Caco-2 (cell line): ENCODE data around the gene CXXC4. TPM values are rescaled to one million over a fixed set of nuclear protein-coding genes. Genes with fewer than 3 reads are reported as not detected.

ENCODE experiments used
- BruUV-seq: library from RNA; stranded (reverse); fragments of 400-500 nt; replicated peaks from 2 replicates; lab custom pipeline; 2021; lab: Mats Ljungman, UMichigan
- CTCF ChIA-PET: fragments of 300-600 bp; sonication (Branson Sonifier 250); formaldehyde crosslinking; loops from one replicate; lab custom pipeline; 2022; ENCODE audit warnings: antibody characterized with exemption; lab: Charles Lee
- POLR2A ChIA-PET: fragments of 300-600 bp; sonication (Branson Sonifier 250); formaldehyde crosslinking; loops from one replicate; lab custom pipeline; 2022; ENCODE audit warnings: antibody characterized with exemption; lab: Charles Lee
- DNase-seq, 2 experiments: peaks; one replicate each; pipeline versions ENCODE4 v3.0.0 to v3.0.0-alpha.2; 2020 to 2022
- H3K27me3 ChIP-seq: replicated peaks from 2 replicates; pipeline ENCODE4 v1.6.0; 2011; ENCODE audit warnings: low read length; ENCODE audit not compliant: control insufficient read depth, insufficient read depth
- H3K36me3 ChIP-seq: 2 replicates; pipeline ENCODE4 v1.5.1; 2011; ENCODE audit warnings: low read length; ENCODE audit not compliant: control insufficient read depth, insufficient read depth
- H3K4me1 ChIP-seq: fragments of 250-450 bp; sonication (Bioruptor Pico); 2 replicates; pipeline ENCODE4 v1.5.1; 2020; ENCODE audit warnings: mild to moderate bottlenecking
- H3K4me3 ChIP-seq: 2 replicates; pipeline ENCODE4 v1.5.1; 2011; ENCODE audit warnings: low read depth, mild to moderate bottlenecking, control low read depth, low read length
- H3K9me3 ChIP-seq: fragments of 250-450 bp; sonication (Bioruptor Pico); 2 replicates; pipeline ENCODE4 v1.5.1; 2020; ENCODE audit warnings: mild to moderate bottlenecking, moderate library complexity
- H3K27ac Mint-ChIP-seq: one replicate; pipeline ENCODE4 v1.8.0; 2022; ENCODE audit warnings: mixed read lengths; ENCODE audit not compliant: unreplicated experiment
- H3K27me3 Mint-ChIP-seq: one replicate; pipeline ENCODE4 v1.8.0; 2022; ENCODE audit warnings: mixed read lengths; ENCODE audit not compliant: insufficient read depth, unreplicated experiment
- H3K36me3 Mint-ChIP-seq: one replicate; pipeline ENCODE4 v1.8.0; 2022; ENCODE audit warnings: mild to moderate bottlenecking, mixed read lengths; ENCODE audit not compliant: insufficient read depth, unreplicated experiment
- H3K4me1 Mint-ChIP-seq: one replicate; pipeline ENCODE4 v1.8.0; 2022; ENCODE audit warnings: low read depth, mixed read lengths; ENCODE audit not compliant: unreplicated experiment
- H3K4me3 Mint-ChIP-seq: one replicate; pipeline ENCODE4 v1.8.0; 2022; ENCODE audit warnings: mild to moderate bottlenecking, moderate library complexity, mixed read lengths; ENCODE audit not compliant: unreplicated experiment
- H3K9me3 Mint-ChIP-seq: one replicate; pipeline ENCODE4 v1.8.0; 2022; ENCODE audit warnings: mixed read lengths; ENCODE audit not compliant: unreplicated experiment
- intact Hi-C: fragments of 100-400 bp; cut with micrococcal nuclease; formaldehyde crosslinking; loops from one replicate; pipeline ENCODE4 v1.10.0; 2022; ENCODE audit not compliant: unreplicated experiment
- total RNA-seq: library from RNA; stranded (reverse); gene quantifications from 2 replicates; pipeline ENCODE4 v1.2.3, GENCODE V29; 2022
- TF ChIP-seq, protein P1 (sequence below), 2 experiments: fragments of 200-600 bp in 1 of 2; IDR thresholded peaks; 1 replicate in 1 of 2; 2 replicates in 1 of 2; pipeline versions ENCODE4 v1.5.1 to v1.8.0; 2011 to 2022; ENCODE audit warnings: antibody characterized with exemption in 1 of 2, control low read depth in 1 of 2, inconsistent platforms in 1 of 2, low read depth in 1 of 2, low read length in 1 of 2, mild to moderate bottlenecking in 1 of 2, moderate library complexity in 1 of 2; ENCODE audit not compliant: insufficient read depth in 1 of 2, severe bottlenecking in 1 of 2, unreplicated experiment in 1 of 2

The CXXC4 gene
- total RNA-seq, 1 experiment from 2014 or later: 2.9 TPM

- no peaks in the 10 kb centered on the region for H3K36me3 Mint-ChIP-seq
- Histone ChIP-seq H3K9me3 (no peaks in the 10 kb centered on the region), H3K27me3 (no peaks in the 10 kb centered on the region), H3K4me3 (no peak overlapping the region), H3K36me3 (no peaks in the 10 kb centered on the region), H3K4me1 (no peaks in the 10 kb centered on the region)
- intact Hi-C loops: no loop called here
- no peak overlapping the region for H3K27ac Mint-ChIP-seq
- H3K4me3 Mint-ChIP-seq: no peak overlapping the region
- H3K27me3 Mint-ChIP-seq: no peaks in the 10 kb centered on the region
- BruUV-seq: no TSS peak
- TF ChIP-seq, protein P1, sequence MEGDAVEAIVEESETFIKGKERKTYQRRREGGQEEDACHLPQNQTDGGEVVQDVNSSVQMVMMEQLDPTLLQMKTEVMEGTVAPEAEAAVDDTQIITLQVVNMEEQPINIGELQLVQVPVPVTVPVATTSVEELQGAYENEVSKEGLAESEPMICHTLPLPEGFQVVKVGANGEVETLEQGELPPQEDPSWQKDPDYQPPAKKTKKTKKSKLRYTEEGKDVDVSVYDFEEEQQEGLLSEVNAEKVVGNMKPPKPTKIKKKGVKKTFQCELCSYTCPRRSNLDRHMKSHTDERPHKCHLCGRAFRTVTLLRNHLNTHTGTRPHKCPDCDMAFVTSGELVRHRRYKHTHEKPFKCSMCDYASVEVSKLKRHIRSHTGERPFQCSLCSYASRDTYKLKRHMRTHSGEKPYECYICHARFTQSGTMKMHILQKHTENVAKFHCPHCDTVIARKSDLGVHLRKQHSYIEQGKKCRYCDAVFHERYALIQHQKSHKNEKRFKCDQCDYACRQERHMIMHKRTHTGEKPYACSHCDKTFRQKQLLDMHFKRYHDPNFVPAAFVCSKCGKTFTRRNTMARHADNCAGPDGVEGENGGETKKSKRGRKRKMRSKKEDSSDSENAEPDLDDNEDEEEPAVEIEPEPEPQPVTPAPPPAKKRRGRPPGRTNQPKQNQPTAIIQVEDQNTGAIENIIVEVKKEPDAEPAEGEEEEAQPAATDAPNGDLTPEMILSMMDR (IDR thresholded peaks at IDR 0.05; ENCODE audit: insufficient read depth in 1 of 2, low read depth in 1 of 2, low read length in 1 of 2, severe bottlenecking in 1 of 2, unreplicated experiment in 1 of 2): no peak
- H3K4me1 Mint-ChIP-seq: peaks cover 11% of the 10 kb centered on the region
- no peak for DNase-seq
- ChIA-PET CTCF (no interaction called here), POLR2A (no interaction called here)
- H3K9me3 Mint-ChIP-seq: no peaks in the 10 kb centered on the region
These were observed 29.3 kb upstream of the CXXC4 start for GRCh38 chr4:104524026-104524425.

- H3K27ac Mint-ChIP-seq: no peak overlapping the region
- POLR2A ChIA-PET: no interaction called here
- intact Hi-C loops: no loop called here
- BruUV-seq: no TSS peak
- CTCF ChIA-PET: no interaction called here
- H3K36me3 Mint-ChIP-seq: no peaks in the 10 kb centered on the region
- H3K4me3 Mint-ChIP-seq: no peak overlapping the region
- Histone ChIP-seq H3K4me1 (no peaks in the 10 kb centered on the region), H3K27me3 (no peaks in the 10 kb centered on the region), H3K36me3 (no peaks in the 10 kb centered on the region), H3K9me3 (no peaks in the 10 kb centered on the region), H3K4me3 (no peak overlapping the region)
- H3K27me3 Mint-ChIP-seq: no peaks in the 10 kb centered on the region
- TF ChIP-seq, protein P1 (IDR thresholded peaks at IDR 0.05; ENCODE audit: insufficient read depth in 1 of 2, low read depth in 1 of 2, low read length in 1 of 2, severe bottlenecking in 1 of 2, unreplicated experiment in 1 of 2): no peak
- no peaks in the 10 kb centered on the region for H3K9me3 Mint-ChIP-seq
- peaks cover 11% of the 10 kb centered on the region for H3K4me1 Mint-ChIP-seq
- no peak for DNase-seq
These were observed 24.9 kb upstream of the CXXC4 start for GRCh38 chr4:104519588-104519987.

- ChIA-PET POLR2A (no interaction called here), CTCF (no interaction called here)
- Mint-ChIP-seq H3K27me3 (no peaks in the 10 kb centered on the region), H3K27ac (no peak overlapping the region), H3K4me3 (no peak overlapping the region), H3K9me3 (no peaks in the 10 kb centered on the region), H3K4me1 (peaks cover 13% of the 10 kb centered on the region), H3K36me3 (no peaks in the 10 kb centered on the region)
- Histone ChIP-seq H3K36me3 (no peaks in the 10 kb centered on the region), H3K4me1 (peaks cover 2% of the 10 kb centered on the region; the same call in 1 of the 2 replicates), H3K9me3 (no peaks in the 10 kb centered on the region), H3K27me3 (no peaks in the 10 kb centered on the region), H3K4me3 (no peak overlapping the region)
- intact Hi-C loops: no loop called here
- TF ChIP-seq, protein P1 (IDR thresholded peaks at IDR 0.05; ENCODE audit: insufficient read depth in 1 of 2, low read depth in 1 of 2, low read length in 1 of 2, severe bottlenecking in 1 of 2, unreplicated experiment in 1 of 2): no peak
- no TSS peak for BruUV-seq
- DNase-seq: no peak
These were observed 22.2 kb upstream of the CXXC4 start for GRCh38 chr4:104516884-104517283.
